Body of pancreas (tissue), 4 donors: ENCODE results near the gene KRTAP19-3. TPM values are rescaled to one million over a fixed set of nuclear protein-coding genes. Genes with fewer than 3 reads are reported as not detected.

Experiments used
- ATAC-seq: fragments of 150-250 bp; one replicate; pipeline ENCODE4 v1.9.1; 2016
- DNase-seq, 4 donors: peaks; one replicate each; pipeline ENCODE4 v3.0.0-alpha.2; 2019
- H3K27ac ChIP-seq, 4 donors: fragments of 200-600 bp; sonication (generic); 1 replicate in 3 of 4; 2 replicates in 1 of 4; pipeline versions ENCODE4 v1.5.1 to v1.6.1; 2016 to 2019; ENCODE audit warnings: mild to moderate bottlenecking in 1 of 4, mixed read lengths in 1 of 4, moderate library complexity in 1 of 4
- H3K27me3 ChIP-seq, 2 donors: fragments of 200-600 bp; sonication (generic); one replicate each; pipeline ENCODE4 v1.6.0; 2016; ENCODE audit warnings: mild to moderate bottlenecking in 1 of 2
- H3K36me3 ChIP-seq, 2 donors: fragments of 200-600 bp; sonication (generic); replicated peaks in 1 of 2; 2 replicates each; pipeline ENCODE4 v1.5.1; 2016; ENCODE audit warnings: low read depth in 2 of 2; ENCODE audit not compliant: insufficient read depth in 1 of 2
- H3K4me1 ChIP-seq: fragments of 200-600 bp; sonication (generic); one replicate; pipeline ENCODE4 v1.6.0; 2016
- H3K4me3 ChIP-seq, 2 donors: fragments of 200-600 bp; sonication (generic); 1 replicate in 1 of 2; 2 replicates in 1 of 2; pipeline ENCODE4 v1.5.1; 2016 to 2019
- H3K9me3 ChIP-seq, 3 donors: fragments of 200-600 bp; sonication (generic); 1 replicate in 2 of 3; 2 replicates in 1 of 3; pipeline ENCODE4 v1.5.1; 2016
- POLR2A ChIP-seq, 3 donors: fragments of 450-650 bp; IDR thresholded peaks; one replicate each; pipeline ENCODE4 v1.6.1; 2016; ENCODE audit warnings: antibody characterized with exemption in 3 of 3, mild to moderate bottlenecking in 2 of 3
- WGBS, 2 donors: methylation state at CpG; one replicate each; pipeline ENCODE4 v1.1.5; 2017; 5-methylcytosine and 5-hydroxymethylcytosine counted together
- intact Hi-C: fragments of 100-400 bp; cut with DNase I; formaldehyde crosslinking; loops from one replicate; pipeline ENCODE4 v1.15.1; 2023
- small RNA-seq: library from RNA; depleted of rRNA; stranded (forward); fragments of <200 nt; gene quantifications from one replicate; pipeline ENCODE3, GENCODE V24; 2016
- total RNA-seq, 2 donors: library from RNA; depleted of rRNA; stranded (reverse); fragments of >200 nt; gene quantifications; one replicate each; pipeline ENCODE4 v1.1.0, GENCODE V29; 2016
- TF ChIP-seq, protein P1 (sequence below), 7 experiments: fragments of 450-650 bp in 4 of 7; fragments of 200-600 bp in 3 of 7; sonication (generic) in 3 of 7; IDR thresholded peaks; one replicate each; pipeline ENCODE4 v1.5.1; 2016 to 2019; ENCODE audit warnings: antibody characterized with exemption in 7 of 7

The KRTAP19-3 gene
- total RNA-seq, 2 donors from 2014 or later, result not detected

DNA sequence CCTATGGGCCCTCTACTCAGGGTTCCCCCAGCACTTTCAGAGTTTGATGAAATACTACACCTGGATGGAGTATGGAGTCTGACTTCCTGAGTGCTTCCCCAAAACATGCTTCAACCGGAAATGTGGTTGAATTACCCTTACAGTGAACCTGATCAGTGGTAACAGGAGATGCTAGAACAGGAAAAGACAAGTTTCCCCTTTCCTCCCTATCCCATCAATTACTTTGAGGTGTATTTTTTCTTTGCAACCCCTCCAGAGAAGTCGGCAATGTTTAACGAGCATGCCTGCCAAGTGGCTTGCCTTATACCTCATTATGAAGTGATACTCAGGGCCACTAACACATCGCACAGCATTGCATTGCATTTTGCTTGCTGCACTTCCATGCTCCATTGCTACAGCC is 44.8 kb downstream of the KRTAP19-3 start:
- ATAC-seq (no peak), DNase-seq (no peak)
- Histone ChIP-seq H3K4me3 (no peak overlapping the region), H3K27me3 (no peaks in the 10 kb centered on the region), H3K36me3 (no peaks in the 10 kb centered on the region), H3K4me1 (no peaks in the 10 kb centered on the region), H3K27ac (no peak overlapping the region), H3K9me3 (no peaks in the 10 kb centered on the region)
- TF ChIP-seq POLR2A (IDR thresholded peaks at IDR 0.05), result no peak
- TF ChIP-seq, protein P1, sequence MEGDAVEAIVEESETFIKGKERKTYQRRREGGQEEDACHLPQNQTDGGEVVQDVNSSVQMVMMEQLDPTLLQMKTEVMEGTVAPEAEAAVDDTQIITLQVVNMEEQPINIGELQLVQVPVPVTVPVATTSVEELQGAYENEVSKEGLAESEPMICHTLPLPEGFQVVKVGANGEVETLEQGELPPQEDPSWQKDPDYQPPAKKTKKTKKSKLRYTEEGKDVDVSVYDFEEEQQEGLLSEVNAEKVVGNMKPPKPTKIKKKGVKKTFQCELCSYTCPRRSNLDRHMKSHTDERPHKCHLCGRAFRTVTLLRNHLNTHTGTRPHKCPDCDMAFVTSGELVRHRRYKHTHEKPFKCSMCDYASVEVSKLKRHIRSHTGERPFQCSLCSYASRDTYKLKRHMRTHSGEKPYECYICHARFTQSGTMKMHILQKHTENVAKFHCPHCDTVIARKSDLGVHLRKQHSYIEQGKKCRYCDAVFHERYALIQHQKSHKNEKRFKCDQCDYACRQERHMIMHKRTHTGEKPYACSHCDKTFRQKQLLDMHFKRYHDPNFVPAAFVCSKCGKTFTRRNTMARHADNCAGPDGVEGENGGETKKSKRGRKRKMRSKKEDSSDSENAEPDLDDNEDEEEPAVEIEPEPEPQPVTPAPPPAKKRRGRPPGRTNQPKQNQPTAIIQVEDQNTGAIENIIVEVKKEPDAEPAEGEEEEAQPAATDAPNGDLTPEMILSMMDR (IDR thresholded peaks at IDR 0.05), result no peak
- intact Hi-C loops, result no loop called here
- WGBS, 2 donors, result 32 to 43% methylated on average over 4 of the region's 4 CpGs

DNA sequence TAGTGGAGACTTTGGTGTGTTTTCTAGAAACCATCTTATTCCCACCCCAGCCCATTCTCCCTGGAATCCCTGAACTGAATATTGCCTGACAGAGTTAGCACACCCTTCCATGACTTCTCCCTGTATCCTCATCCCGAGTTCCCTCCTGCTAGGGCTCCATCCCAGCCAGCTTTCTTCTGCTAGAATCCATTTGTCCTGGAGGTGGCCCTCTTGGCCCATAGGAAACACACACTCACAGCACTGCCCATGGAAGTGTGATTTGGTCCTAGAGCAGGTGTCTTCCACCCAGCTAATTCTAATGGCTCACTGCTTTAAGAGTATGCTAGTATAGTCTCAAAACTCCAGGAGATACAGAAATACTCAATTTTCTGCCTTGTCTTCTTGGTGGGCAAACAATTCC is 47.6 kb downstream of the KRTAP19-3 start:
- Histone ChIP-seq H3K27ac (no peak overlapping the region), H3K4me1 (no peaks in the 10 kb centered on the region), H3K4me3 (no peak overlapping the region), H3K36me3 (no peaks in the 10 kb centered on the region), H3K27me3 (no peaks in the 10 kb centered on the region), H3K9me3 (no peaks in the 10 kb centered on the region)
- no peak for ATAC-seq
- DNase-seq, result no peak
- TF ChIP-seq, protein P1 (IDR thresholded peaks at IDR 0.05), result no peak
- no peak for TF ChIP-seq POLR2A (IDR thresholded peaks at IDR 0.05)
- intact Hi-C loops, result no loop called here
- WGBS, 2 donors, result 25 to 39% methylated on average over 1 of the region's 1 CpG

DNA sequence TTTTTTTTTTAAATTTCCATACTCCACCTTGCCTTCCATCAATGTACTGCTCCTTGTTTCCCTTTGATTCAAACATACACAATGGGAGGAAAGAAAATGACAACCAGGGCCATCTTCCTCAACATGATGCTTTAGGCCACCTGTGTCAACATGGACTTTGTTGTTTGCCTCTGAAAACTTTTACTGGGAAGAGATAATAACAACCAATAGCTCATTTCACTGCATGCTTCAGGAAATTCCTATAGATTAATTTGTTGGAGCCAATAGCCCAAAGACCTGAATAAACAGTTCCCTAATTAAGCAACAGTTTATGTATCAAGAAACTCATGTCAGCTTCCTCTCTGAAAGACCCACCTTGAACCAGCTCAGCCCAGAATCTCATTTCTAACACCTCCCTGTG is 48.6 kb downstream of the KRTAP19-3 start:
- TF ChIP-seq, protein P1 (IDR thresholded peaks at IDR 0.05), result no peak
- no peak for TF ChIP-seq POLR2A (IDR thresholded peaks at IDR 0.05)
- Histone ChIP-seq H3K9me3 (no peaks in the 10 kb centered on the region), H3K4me1 (no peaks in the 10 kb centered on the region), H3K36me3 (no peaks in the 10 kb centered on the region), H3K27me3 (no peaks in the 10 kb centered on the region), H3K27ac (no peak overlapping the region), H3K4me3 (no peak overlapping the region)
- intact Hi-C loops, result no loop called here
- DNase-seq (no peak), ATAC-seq (no peak)

Small RNAs within 50 kb of the gene (small RNA-seq; reads per million reads assigned to genes)
- gene AP000567.1 (not detected), gene KRTAP19-10P (not detected), gene KRTAP19-11P (not detected), gene KRTAP19-9P (not detected)

Other genes starting within 250 kb of the KRTAP19-3 start
- gene KRTAP24-1, start 209.1 kb downstream of the KRTAP19-3 start, total RNA-seq, result not detected
- gene KRTAP25-1, start 202.5 kb downstream of the KRTAP19-3 start, total RNA-seq, result not detected
- not detected for gene KRTAP26-1, start 171.7 kb downstream of the KRTAP19-3 start, total RNA-seq
- not detected for gene KRTAP27-1, start 154.3 kb downstream of the KRTAP19-3 start, total RNA-seq
- not detected for gene KRTAP23-1, start 143.4 kb downstream of the KRTAP19-3 start, total RNA-seq
- gene KRTAP13-2, start 119.7 kb downstream of the KRTAP19-3 start, total RNA-seq, result not detected
- not detected for gene KRTAP13-1, start 96.0 kb downstream of the KRTAP19-3 start, total RNA-seq
- gene KRTAP13-3, start 66.1 kb downstream of the KRTAP19-3 start, total RNA-seq, result not detected
- not detected for gene KRTAP13-4, start 61.8 kb downstream of the KRTAP19-3 start, total RNA-seq
- not detected for gene KRTAP15-1, start 51.7 kb downstream of the KRTAP19-3 start, total RNA-seq
- gene KRTAP19-1, start 11.6 kb downstream of the KRTAP19-3 start, total RNA-seq, result not detected
- not detected for gene KRTAP19-2, start 4.6 kb downstream of the KRTAP19-3 start, total RNA-seq
- not detected for gene KRTAP19-4, start 5.2 kb upstream of the KRTAP19-3 start, total RNA-seq
- not detected for gene KRTAP19-5, start 10.1 kb upstream of the KRTAP19-3 start, total RNA-seq
- not detected for gene KRTAP19-6, start 49.9 kb upstream of the KRTAP19-3 start, total RNA-seq
- gene KRTAP19-7, start 69.3 kb upstream of the KRTAP19-3 start, total RNA-seq, result not detected
- not detected for gene KRTAP22-2, start 98.4 kb upstream of the KRTAP19-3 start, total RNA-seq
- gene KRTAP6-3, start 100.4 kb upstream of the KRTAP19-3 start, total RNA-seq, result not detected
- not detected for gene KRTAP6-2, start 106.9 kb upstream of the KRTAP19-3 start, total RNA-seq
- gene KRTAP22-1, start 109.1 kb upstream of the KRTAP19-3 start, total RNA-seq, result not detected
- not detected for gene KRTAP6-1, start 121.9 kb upstream of the KRTAP19-3 start, total RNA-seq
- not detected for gene KRTAP20-1, start 124.4 kb upstream of the KRTAP19-3 start, total RNA-seq
- gene KRTAP20-4, start 128.6 kb upstream of the KRTAP19-3 start, total RNA-seq, result not detected
- gene KRTAP20-2, start 143.2 kb upstream of the KRTAP19-3 start, total RNA-seq, result not detected
- gene KRTAP20-3, start 150.9 kb upstream of the KRTAP19-3 start, total RNA-seq, result not detected
- not detected for gene KRTAP21-3, start 226.8 kb upstream of the KRTAP19-3 start, total RNA-seq